ENCODE measurements around the gene MAT2A.
A peak's percentile ranks its signal among the peaks of the same experiment; 100 is the strongest.

Gene MAT2A

GRCh38 chr2:85538507-85539360 is at the start of gene MAT2A:
MAT2A (plus strand) TSS chr2:85539168; CDS start chr2:85539288, 120 bp downstream.
- H3K4me3 ChIP-seq (ENCODE audit: low read depth in 1 of 2, low read length in 2 of 2) = peak within 1 kb of the TSS; percentile 97 to 99
- H3K27me3 ChIP-seq (ENCODE audit: control insufficient read depth in 1 of 2, insufficient read depth in 2 of 2, low read length in 2 of 2) = no peaks in the 10 kb centered on the region
- H3K4me1 ChIP-seq (ENCODE audit: control insufficient read depth in 1 of 2, insufficient read depth in 2 of 2, low read length in 2 of 2) = peaks cover 25 to 36% of the 10 kb centered on the region in 2 donors
- peak within 1 kb of the TSS; percentile 99 for H3K27ac ChIP-seq (ENCODE audit: low read depth, low read length)
- peak within 1 kb of the TSS; percentile 98 to 99 for H3K9ac ChIP-seq (ENCODE audit: low read depth in 1 of 2, low read length in 2 of 2)
- H3K9me3 ChIP-seq (ENCODE audit: control insufficient read depth in 1 of 2, low read length in 2 of 2) = no peaks in the 10 kb centered on the region
- H3K36me3 ChIP-seq (ENCODE audit: control insufficient read depth in 1 of 2, insufficient read depth in 2 of 2, low read length in 2 of 2) = peaks cover 22 to 29% of the 10 kb centered on the region in 2 donors

DNA sequence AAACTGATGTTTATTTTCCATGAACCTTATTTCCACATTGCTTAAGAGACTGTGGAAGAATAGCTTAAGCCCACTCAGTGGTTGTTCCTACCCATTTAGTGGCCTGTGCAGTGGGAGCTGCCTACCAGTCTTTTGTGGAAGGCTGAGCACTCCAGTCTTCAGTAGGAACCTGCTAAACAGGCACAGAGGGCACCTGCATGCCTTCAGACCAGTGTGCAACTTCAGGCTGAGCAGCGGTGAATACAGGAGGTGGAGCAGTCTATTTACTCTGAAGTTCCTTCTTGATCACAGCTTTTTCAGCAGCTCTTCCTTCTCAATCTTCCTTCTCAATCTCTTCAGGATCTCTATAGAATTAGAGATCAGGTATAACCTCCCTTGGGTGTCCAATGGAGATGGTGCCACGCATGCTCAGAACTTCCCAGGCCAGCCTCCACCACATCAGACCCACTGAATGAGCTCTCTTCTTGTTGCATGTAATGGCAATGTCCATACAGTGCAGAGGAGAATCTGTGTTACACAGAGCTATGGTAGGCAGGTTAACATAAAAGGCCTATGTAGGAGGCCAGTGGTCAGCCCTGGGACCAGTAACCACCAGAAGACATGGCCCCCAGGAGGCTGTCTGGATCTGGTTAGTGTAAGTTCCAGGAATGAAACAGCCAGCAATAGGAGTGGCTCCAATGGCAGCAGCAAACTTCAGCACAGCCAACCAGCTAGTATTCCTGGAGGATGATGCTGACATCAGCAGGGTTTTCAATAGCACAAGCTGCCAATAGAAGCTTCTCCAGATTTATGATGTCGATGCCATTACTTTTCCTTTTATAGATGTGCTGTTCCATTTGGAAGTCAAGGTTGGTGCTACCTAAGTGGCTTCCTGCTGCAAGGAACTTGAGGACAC is 47.9 kb upstream of the MAT2A start:
- Histone ChIP-seq H3K4me3 (ENCODE audit: low read depth in 1 of 2, low read length in 2 of 2) (no peak overlapping the region), H3K9me3 (ENCODE audit: control insufficient read depth in 1 of 2, low read length in 2 of 2) (no peaks in the 10 kb centered on the region), H3K36me3 (ENCODE audit: control insufficient read depth in 1 of 2, insufficient read depth in 2 of 2, low read length in 2 of 2) (no peaks in the 10 kb centered on the region), H3K27me3 (ENCODE audit: control insufficient read depth in 1 of 2, insufficient read depth in 2 of 2, low read length in 2 of 2) (no peaks in the 10 kb centered on the region), H3K4me1 (ENCODE audit: control insufficient read depth in 1 of 2, insufficient read depth in 2 of 2, low read length in 2 of 2) (no peaks in the 10 kb centered on the region), H3K9ac (ENCODE audit: low read depth in 1 of 2, low read length in 2 of 2) (no peak overlapping the region), H3K27ac (ENCODE audit: low read depth, low read length) (no peak overlapping the region)

GRCh38 chr2:85496436-85496835 is 42.5 kb upstream of the MAT2A start:
- Histone ChIP-seq H3K36me3 (ENCODE audit: control insufficient read depth in 1 of 2, insufficient read depth in 2 of 2, low read length in 2 of 2) (no peaks in the 10 kb centered on the region), H3K27me3 (ENCODE audit: control insufficient read depth in 1 of 2, insufficient read depth in 2 of 2, low read length in 2 of 2) (no peaks in the 10 kb centered on the region), H3K9ac (ENCODE audit: low read depth in 1 of 2, low read length in 2 of 2) (no peak overlapping the region), H3K4me1 (ENCODE audit: control insufficient read depth in 1 of 2, insufficient read depth in 2 of 2, low read length in 2 of 2) (peaks cover 4 to 6% of the 10 kb centered on the region in 2 donors), H3K4me3 (ENCODE audit: low read depth in 1 of 2, low read length in 2 of 2) (no peak overlapping the region), H3K9me3 (ENCODE audit: control insufficient read depth in 1 of 2, low read length in 2 of 2) (no peaks in the 10 kb centered on the region), H3K27ac (ENCODE audit: low read depth, low read length) (no peak overlapping the region)

DNA sequence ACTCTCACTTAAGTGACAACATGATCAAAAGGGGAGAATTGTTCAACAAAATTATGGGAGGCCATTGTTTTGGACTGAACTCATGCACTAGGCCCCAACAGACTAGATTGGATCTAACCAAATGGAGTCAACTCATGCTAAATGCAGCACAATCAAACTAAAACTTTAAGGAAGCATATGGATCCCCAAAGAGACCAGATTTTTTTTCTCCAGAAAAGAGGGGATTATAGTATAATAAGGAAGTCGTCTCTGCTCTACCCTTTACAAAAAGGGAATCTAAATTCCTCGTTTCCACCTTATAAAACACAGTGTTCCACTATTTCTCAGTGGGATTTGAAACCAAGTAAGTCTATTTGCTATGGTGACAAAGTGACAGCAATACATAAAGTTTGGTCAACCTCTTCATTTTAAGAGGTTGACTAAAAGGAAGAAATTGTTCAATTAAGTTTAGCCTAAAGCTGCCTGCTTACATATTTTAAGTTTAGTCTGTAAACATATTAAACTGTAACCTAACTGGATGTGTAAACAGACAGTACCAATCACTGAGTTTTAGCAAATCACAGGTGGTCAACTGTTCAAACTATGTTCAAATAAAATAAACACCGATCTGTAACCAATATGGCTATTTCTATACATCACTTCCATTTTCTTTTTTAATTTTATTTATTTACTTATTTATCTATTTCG is 40.9 kb upstream of the MAT2A start:
- H3K9me3 ChIP-seq (ENCODE audit: control insufficient read depth in 1 of 2, low read length in 2 of 2) = no peaks in the 10 kb centered on the region
- H3K4me1 ChIP-seq (ENCODE audit: control insufficient read depth in 1 of 2, insufficient read depth in 2 of 2, low read length in 2 of 2) = peaks cover 15 to 16% of the 10 kb centered on the region in 2 donors
- no peak overlapping the region for H3K9ac ChIP-seq (ENCODE audit: low read depth in 1 of 2, low read length in 2 of 2)
- H3K4me3 ChIP-seq (ENCODE audit: low read depth in 1 of 2, low read length in 2 of 2) = no peak overlapping the region
- no peaks in the 10 kb centered on the region for H3K27me3 ChIP-seq (ENCODE audit: control insufficient read depth in 1 of 2, insufficient read depth in 2 of 2, low read length in 2 of 2)
- H3K36me3 ChIP-seq (ENCODE audit: control insufficient read depth in 1 of 2, insufficient read depth in 2 of 2, low read length in 2 of 2) = no peaks in the 10 kb centered on the region
- H3K27ac ChIP-seq (ENCODE audit: low read depth, low read length) = no peak overlapping the region

DNA sequence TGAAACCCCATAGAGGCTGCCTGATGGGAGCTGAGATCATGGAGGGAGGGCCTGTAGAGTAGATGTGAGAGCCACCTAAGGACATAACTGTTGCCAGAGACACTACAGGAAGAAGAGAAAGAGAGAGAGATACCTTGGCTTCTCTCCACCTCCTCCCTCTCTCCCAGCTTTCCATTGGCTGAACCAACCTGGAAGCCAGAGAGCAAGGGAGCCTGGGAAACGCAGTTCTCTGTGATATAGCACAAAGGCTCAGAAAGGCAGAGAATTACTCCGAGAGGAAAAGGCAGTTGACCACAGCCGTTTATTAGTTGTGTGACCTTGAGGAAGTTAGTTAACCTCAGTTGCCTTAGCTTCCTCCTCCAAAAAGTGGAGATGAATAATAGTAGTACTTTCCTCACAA is 37.7 kb upstream of the MAT2A start:
- no peaks in the 10 kb centered on the region for H3K27me3 ChIP-seq (ENCODE audit: control insufficient read depth in 1 of 2, insufficient read depth in 2 of 2, low read length in 2 of 2)
- no peaks in the 10 kb centered on the region for H3K9me3 ChIP-seq (ENCODE audit: control insufficient read depth in 1 of 2, low read length in 2 of 2)
- no peaks in the 10 kb centered on the region for H3K36me3 ChIP-seq (ENCODE audit: control insufficient read depth in 1 of 2, insufficient read depth in 2 of 2, low read length in 2 of 2)
- H3K9ac ChIP-seq (ENCODE audit: low read depth in 1 of 2, low read length in 2 of 2) = no peak overlapping the region
- H3K27ac ChIP-seq (ENCODE audit: low read depth, low read length) = no peak overlapping the region
- H3K4me3 ChIP-seq (ENCODE audit: low read depth in 1 of 2, low read length in 2 of 2) = no peak overlapping the region
- H3K4me1 ChIP-seq (ENCODE audit: control insufficient read depth in 1 of 2, insufficient read depth in 2 of 2, low read length in 2 of 2) = peaks cover 36 to 43% of the 10 kb centered on the region in 2 donors

- no peak overlapping the region for H3K9ac ChIP-seq (ENCODE audit: low read depth in 1 of 2, low read length in 2 of 2)
- H3K27me3 ChIP-seq (ENCODE audit: control insufficient read depth in 1 of 2, insufficient read depth in 2 of 2, low read length in 2 of 2) = no peaks in the 10 kb centered on the region
- H3K36me3 ChIP-seq (ENCODE audit: control insufficient read depth in 1 of 2, insufficient read depth in 2 of 2, low read length in 2 of 2) = no peaks in the 10 kb centered on the region
- peaks cover 37 to 45% of the 10 kb centered on the region in 2 donors for H3K4me1 ChIP-seq (ENCODE audit: control insufficient read depth in 1 of 2, insufficient read depth in 2 of 2, low read length in 2 of 2)
- no peak overlapping the region for H3K27ac ChIP-seq (ENCODE audit: low read depth, low read length)
- H3K9me3 ChIP-seq (ENCODE audit: control insufficient read depth in 1 of 2, low read length in 2 of 2) = no peaks in the 10 kb centered on the region
- no peak overlapping the region for H3K4me3 ChIP-seq (ENCODE audit: low read depth in 1 of 2, low read length in 2 of 2)
Measured at GRCh38 chr2:85502720-85503119, 36.2 kb upstream of the MAT2A start.

DNA sequence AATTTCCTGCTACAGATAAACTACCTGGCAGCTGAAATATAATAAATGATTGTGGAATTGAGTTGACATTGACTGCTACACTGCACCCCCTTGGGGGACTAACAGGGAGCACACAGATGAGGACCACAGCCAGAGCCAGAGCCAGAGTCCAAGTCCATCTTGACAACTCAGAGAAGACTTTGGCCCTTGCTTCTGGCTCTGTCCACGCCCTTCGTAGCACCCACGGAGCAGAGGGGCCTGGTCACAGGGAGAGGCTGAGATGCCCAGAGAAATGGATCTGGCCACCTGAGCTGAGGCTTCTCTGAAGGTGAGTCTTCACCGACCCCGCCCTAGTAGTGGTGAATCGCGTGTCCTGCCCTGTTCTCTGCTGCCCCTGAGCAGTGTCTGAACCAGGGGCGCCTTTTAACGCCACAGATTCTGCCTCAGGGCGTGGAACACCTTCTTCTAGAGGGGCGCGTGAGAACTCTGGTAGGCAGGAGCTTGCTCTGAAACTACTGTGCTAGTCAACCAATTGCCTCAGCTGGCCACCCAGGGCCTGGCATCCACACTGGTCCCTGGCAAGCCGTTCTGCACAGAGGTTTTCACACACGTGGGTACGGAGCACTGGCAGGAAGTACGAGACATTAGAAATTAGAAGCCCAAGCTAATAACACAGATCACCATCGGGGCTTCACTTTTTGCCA is 35.7 kb upstream of the MAT2A start:
- peaks cover 37 to 45% of the 10 kb centered on the region in 2 donors for H3K4me1 ChIP-seq (ENCODE audit: control insufficient read depth in 1 of 2, insufficient read depth in 2 of 2, low read length in 2 of 2)
- H3K9me3 ChIP-seq (ENCODE audit: control insufficient read depth in 1 of 2, low read length in 2 of 2) = no peaks in the 10 kb centered on the region
- H3K27ac ChIP-seq (ENCODE audit: low read depth, low read length) = peak overlapping the region; percentile 76
- no peaks in the 10 kb centered on the region for H3K27me3 ChIP-seq (ENCODE audit: control insufficient read depth in 1 of 2, insufficient read depth in 2 of 2, low read length in 2 of 2)
- peak overlapping the region; percentile 20 to 30 for H3K4me3 ChIP-seq (ENCODE audit: low read depth in 1 of 2, low read length in 2 of 2)
- peak overlapping the region; percentile 31 to 35 for H3K9ac ChIP-seq (ENCODE audit: low read depth in 1 of 2, low read length in 2 of 2)
- no peaks in the 10 kb centered on the region for H3K36me3 ChIP-seq (ENCODE audit: control insufficient read depth in 1 of 2, insufficient read depth in 2 of 2, low read length in 2 of 2)

DNA sequence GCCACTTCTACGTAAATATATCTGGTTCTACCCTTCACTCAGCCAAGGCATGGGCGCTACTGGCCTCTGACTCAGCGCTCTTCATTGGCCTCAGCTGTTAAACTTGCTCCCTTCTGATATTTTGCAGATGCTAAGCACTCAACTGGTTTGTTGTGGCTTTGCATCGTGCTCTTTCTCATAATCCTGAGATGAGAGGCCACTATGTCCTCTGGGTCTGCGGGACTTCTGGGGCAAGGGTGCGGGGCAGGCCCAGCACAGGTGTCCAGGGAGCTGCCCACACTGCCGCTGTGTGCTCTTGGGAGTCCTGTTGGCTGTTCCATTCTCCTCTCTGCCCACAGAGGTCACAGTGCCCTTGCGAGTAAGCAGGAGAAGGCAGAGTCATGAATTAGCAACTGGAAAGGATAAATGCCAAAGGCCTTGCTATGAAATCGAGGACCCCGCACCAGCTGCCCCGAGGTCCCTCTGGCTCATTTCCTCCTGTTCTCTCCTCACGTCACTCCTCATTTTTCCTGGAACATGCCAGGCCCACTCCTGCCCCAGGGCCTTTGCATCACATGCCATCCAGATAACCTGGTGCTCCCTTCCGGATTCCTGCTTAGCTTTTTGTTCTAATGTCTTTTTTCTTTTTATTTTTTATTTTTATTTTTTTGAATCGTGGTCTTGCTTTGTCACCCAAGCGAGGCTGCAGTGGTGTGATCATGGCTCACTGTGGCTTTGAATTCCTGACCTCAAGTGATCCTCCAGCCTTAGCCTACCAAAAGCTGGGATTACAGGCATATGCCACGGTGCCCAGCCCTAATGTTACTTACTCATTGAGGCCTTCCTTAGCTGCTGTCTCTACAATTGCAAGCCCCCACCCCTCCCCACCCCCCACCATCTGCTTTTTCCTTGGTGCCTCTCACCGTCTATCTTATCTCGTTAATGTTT is 34.9 kb upstream of the MAT2A start:
- Histone ChIP-seq H3K27me3 (ENCODE audit: control insufficient read depth in 1 of 2, insufficient read depth in 2 of 2, low read length in 2 of 2) (no peaks in the 10 kb centered on the region), H3K9ac (ENCODE audit: low read depth in 1 of 2, low read length in 2 of 2) (peak overlapping the region; percentile 31 to 35), H3K9me3 (ENCODE audit: control insufficient read depth in 1 of 2, low read length in 2 of 2) (no peaks in the 10 kb centered on the region), H3K4me1 (ENCODE audit: control insufficient read depth in 1 of 2, insufficient read depth in 2 of 2, low read length in 2 of 2) (peaks cover 33 to 45% of the 10 kb centered on the region in 2 donors), H3K27ac (ENCODE audit: low read depth, low read length) (peak overlapping the region; percentile 76), H3K4me3 (ENCODE audit: low read depth in 1 of 2, low read length in 2 of 2) (peak overlapping the region; percentile 20 to 30), H3K36me3 (ENCODE audit: control insufficient read depth in 1 of 2, insufficient read depth in 2 of 2, low read length in 2 of 2) (no peaks in the 10 kb centered on the region)
